CD8-positive, alpha-beta memory T cell (primary cell): ENCODE results near the gene MEIS2. TPM values are rescaled to one million over a fixed set of nuclear protein-coding genes. Genes with fewer than 3 reads are reported as not detected.
A peak's percentile ranks its signal among the peaks of the same experiment; 100 is the strongest.

Source experiments
- CTCF ChIA-PET: fragments of 350-600 bp; sonication (Branson Sonifier 250); formaldehyde crosslinking; loops from one replicate; lab custom pipeline; 2021; ENCODE audit warnings: antibody characterized with exemption; lab: Charles Lee
- POLR2A ChIA-PET: fragments of 350-600 bp; sonication (Branson Sonifier 250); formaldehyde crosslinking; loops from one replicate; lab custom pipeline; 2021; ENCODE audit warnings: antibody characterized with exemption; lab: Charles Lee
- DNase-seq, 5 donors: peaks; one replicate each; pipeline versions ENCODE4 v3.0.0 to v3.0.0-alpha.2; 2020 to 2022; ENCODE audit warnings: mixed read lengths in 1 of 5
- H3K27ac ChIP-seq: one replicate; pipeline ENCODE4 v1.7.0; 2013; ENCODE audit warnings: low read depth, mild to moderate bottlenecking, low read length, moderate library complexity
- H3K27me3 ChIP-seq: 2 replicates; pipeline ENCODE4 v1.7.0; 2013; ENCODE audit warnings: low read length, mild to moderate bottlenecking; ENCODE audit not compliant: insufficient read depth, poor library complexity, severe bottlenecking
- H3K36me3 ChIP-seq: 2 replicates; pipeline ENCODE4 v1.7.0; 2013; ENCODE audit warnings: mild to moderate bottlenecking, low read length, moderate library complexity; ENCODE audit not compliant: insufficient read depth
- H3K4me1 ChIP-seq: 2 replicates; pipeline ENCODE4 v1.7.0; 2013; ENCODE audit warnings: mild to moderate bottlenecking, low read length, moderate library complexity; ENCODE audit not compliant: insufficient read depth
- H3K4me3 ChIP-seq: 2 replicates; pipeline ENCODE4 v1.7.0; 2013; ENCODE audit warnings: mild to moderate bottlenecking, low read length
- H3K9me3 ChIP-seq: 2 replicates; pipeline ENCODE4 v1.7.0; 2013; ENCODE audit warnings: mild to moderate bottlenecking, low read length
- H3K27ac Mint-ChIP-seq, 8 donors: one replicate each; pipeline ENCODE4 v1.8.0; 2020 to 2021; ENCODE audit warnings: mixed read lengths in 8 of 8, mild to moderate bottlenecking in 6 of 8, inconsistent platforms in 3 of 8, moderate library complexity in 3 of 8
- H3K27me3 Mint-ChIP-seq, 2 donors: one replicate each; pipeline ENCODE4 v1.8.0; 2020 to 2021; ENCODE audit warnings: mixed read lengths in 2 of 2, mild to moderate bottlenecking in 1 of 2, moderate library complexity in 1 of 2
- H3K36me3 Mint-ChIP-seq, 3 donors: one replicate each; pipeline ENCODE4 v1.8.0; 2020 to 2021; ENCODE audit warnings: mixed read lengths in 3 of 3, inconsistent platforms in 1 of 3, mild to moderate bottlenecking in 1 of 3
- H3K4me1 Mint-ChIP-seq, 3 donors: one replicate each; pipeline ENCODE4 v1.8.0; 2020 to 2021; ENCODE audit warnings: mixed read lengths in 3 of 3, inconsistent platforms in 1 of 3, mild to moderate bottlenecking in 1 of 3
- H3K4me3 Mint-ChIP-seq, 7 donors: one replicate each; pipeline ENCODE4 v1.8.0; 2020 to 2021; ENCODE audit warnings: mixed read lengths in 7 of 7, mild to moderate bottlenecking in 6 of 7, moderate library complexity in 4 of 7, inconsistent platforms in 2 of 7
- H3K9me3 Mint-ChIP-seq, 5 donors: one replicate each; pipeline ENCODE4 v1.8.0; 2020 to 2022; ENCODE audit warnings: mixed read lengths in 5 of 5, mild to moderate bottlenecking in 3 of 5, moderate library complexity in 2 of 5, inconsistent platforms in 1 of 5
- polyA plus RNA-seq: library from polyadenylated mRNA; unstranded; fragments of 300-500 nt; fragmentation: Illumina TruSeq; gene quantifications from one replicate; pipeline ENCODE4 v1.2.3, GENCODE V29; 2021
- total RNA-seq, 2 experiments: library from RNA; stranded (reverse); gene quantifications; one replicate each; pipeline ENCODE4 v1.2.3, GENCODE V29; 2021

The MEIS2 gene
- total and polyA plus RNA-seq, 3 experiments from 2014 or later: not detected

GRCh38 chr15:37111427-37111717 lies 11.0 kb upstream of the MEIS2 start:
- Histone ChIP-seq H3K9me3 (no peaks in the 10 kb centered on the region), H3K4me1 (peaks cover 6% of the 10 kb centered on the region), H3K36me3 (no peaks in the 10 kb centered on the region), H3K27me3 (peaks cover 46% of the 10 kb centered on the region), H3K4me3 (no peak overlapping the region), H3K27ac (no peak overlapping the region)
- Mint-ChIP-seq H3K27me3 (peaks cover 71 to 92% of the 10 kb centered on the region in 2 donors), H3K4me3 (peak overlapping the region in 2 of 7 donors; percentile 5 to 6), H3K27ac (peak overlapping the region in 1 of 8 donors; percentile 9), H3K9me3 (peaks cover 13 to 34% (median 24%) of the 10 kb centered on the region in 5 donors), H3K36me3 (peaks cover 0 to 3% (median 1%) of the 10 kb centered on the region in 3 donors), H3K4me1 (peaks cover 6 to 28% (median 20%) of the 10 kb centered on the region in 3 donors)
- ChIA-PET POLR2A (no interaction called here), CTCF (interaction anchor here (1.4 kb wide), 1 partner anchor 10 kb away, joined by 6 read pairs; no protein-coding TSS in a partner anchor)
- DNase-seq: no peak

DNA sequence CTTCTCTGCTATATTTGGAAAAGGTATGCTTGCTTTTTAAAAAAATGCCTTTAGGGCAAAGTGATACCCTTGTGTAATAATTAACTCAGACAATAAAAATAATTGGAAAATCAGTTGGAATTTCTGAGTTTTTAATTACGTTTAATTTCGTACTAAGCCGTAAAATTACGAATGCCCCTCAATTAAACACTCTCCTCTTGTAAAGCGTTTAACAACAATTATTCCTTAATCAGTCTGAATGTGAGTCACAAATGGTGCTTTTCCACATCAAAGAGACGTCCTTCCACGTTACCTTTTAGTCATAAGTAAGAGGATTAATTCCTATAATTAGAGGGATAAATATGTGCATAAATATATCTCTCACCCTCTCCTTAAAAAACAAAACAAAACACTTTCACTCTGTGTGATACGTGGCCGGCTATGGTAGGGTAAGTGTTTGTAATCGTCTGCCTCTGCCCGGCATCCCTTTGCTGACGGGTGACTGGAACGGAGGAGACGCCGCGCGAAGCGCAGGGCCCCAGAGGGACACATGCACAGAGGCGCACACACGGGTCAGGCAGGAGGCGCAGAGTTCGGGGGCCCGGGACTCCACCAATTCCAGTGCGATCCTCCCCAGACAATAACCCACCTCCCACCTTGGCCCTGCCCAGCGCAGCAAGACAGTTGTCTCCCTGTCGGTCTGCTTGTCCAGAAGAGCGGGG lies 9.7 kb upstream of the MEIS2 start:
- no peak overlapping the region for H3K4me3 ChIP-seq
- no peaks in the 10 kb centered on the region for H3K9me3 ChIP-seq
- H3K27ac ChIP-seq: no peak overlapping the region
- Mint-ChIP-seq H3K27me3 (peaks cover 81 to 99% of the 10 kb centered on the region in 2 donors), H3K4me3 (peak overlapping the region in 5 of 7 donors; percentile 14 to 65 (median 20)), H3K4me1 (peaks cover 6 to 28% (median 20%) of the 10 kb centered on the region in 3 donors), H3K36me3 (peaks cover 0 to 3% (median 1%) of the 10 kb centered on the region in 3 donors), H3K27ac (peak overlapping the region in 1 of 8 donors; percentile 3), H3K9me3 (peaks cover 13 to 33% (median 24%) of the 10 kb centered on the region in 5 donors)
- CTCF ChIA-PET: interaction anchor here (1.4 kb wide), 1 partner anchor 11 kb away, joined by 6 read pairs; no protein-coding TSS in a partner anchor
- no peak for DNase-seq
- no peaks in the 10 kb centered on the region for H3K36me3 ChIP-seq
- peaks cover 6% of the 10 kb centered on the region for H3K4me1 ChIP-seq
- peaks cover 52% of the 10 kb centered on the region for H3K27me3 ChIP-seq
- POLR2A ChIA-PET: no interaction called here

DNA sequence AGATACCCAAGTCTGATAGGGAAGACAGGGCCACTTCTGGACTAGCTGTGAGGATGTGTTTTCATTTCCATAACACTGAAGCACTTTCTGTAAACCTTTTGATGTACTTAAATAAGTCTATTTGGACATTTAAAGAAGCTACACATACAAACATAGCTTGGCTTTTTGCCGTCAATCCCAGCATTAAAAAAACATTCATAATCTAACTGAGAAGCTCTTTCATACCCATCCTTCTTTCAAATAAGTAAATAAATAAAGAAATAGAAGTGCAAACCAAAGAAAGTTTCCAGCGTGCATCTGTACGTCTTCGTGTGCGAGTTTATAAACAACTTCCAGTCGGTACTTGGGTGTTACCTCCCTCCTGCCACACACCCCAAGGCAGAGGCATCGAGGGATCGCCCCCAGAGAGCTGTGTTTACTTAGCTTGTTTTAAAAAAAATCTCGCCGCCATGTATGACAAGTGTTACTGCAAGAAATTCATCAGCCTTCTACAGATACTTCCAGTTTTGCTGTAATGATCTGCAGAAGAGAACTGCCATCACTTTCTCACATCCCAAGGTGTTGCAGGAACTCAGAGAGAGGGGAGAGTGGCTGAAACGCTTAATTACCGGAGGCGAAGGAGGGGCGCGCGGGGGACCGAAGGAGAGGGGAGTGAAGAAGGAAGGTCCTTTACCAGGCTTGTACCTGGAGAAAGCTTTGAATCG lies 9.0 kb upstream of the MEIS2 start:
- Histone ChIP-seq H3K36me3 (no peaks in the 10 kb centered on the region), H3K27ac (no peak overlapping the region), H3K9me3 (no peaks in the 10 kb centered on the region), H3K4me1 (peaks cover 6% of the 10 kb centered on the region), H3K27me3 (peaks cover 59% of the 10 kb centered on the region), H3K4me3 (no peak overlapping the region)
- DNase-seq: no peak
- Mint-ChIP-seq H3K27me3 (peaks cover 83 to 100% of the 10 kb centered on the region in 2 donors), H3K36me3 (peaks cover 0 to 3% (median 1%) of the 10 kb centered on the region in 3 donors), H3K4me1 (peaks cover 6 to 28% (median 20%) of the 10 kb centered on the region in 3 donors), H3K27ac (no peak overlapping the region), H3K4me3 (peak overlapping the region in 1 of 7 donors; percentile 39), H3K9me3 (peaks cover 13 to 33% (median 27%) of the 10 kb centered on the region in 5 donors)
- ChIA-PET CTCF (no interaction called here), POLR2A (no interaction called here)

DNA sequence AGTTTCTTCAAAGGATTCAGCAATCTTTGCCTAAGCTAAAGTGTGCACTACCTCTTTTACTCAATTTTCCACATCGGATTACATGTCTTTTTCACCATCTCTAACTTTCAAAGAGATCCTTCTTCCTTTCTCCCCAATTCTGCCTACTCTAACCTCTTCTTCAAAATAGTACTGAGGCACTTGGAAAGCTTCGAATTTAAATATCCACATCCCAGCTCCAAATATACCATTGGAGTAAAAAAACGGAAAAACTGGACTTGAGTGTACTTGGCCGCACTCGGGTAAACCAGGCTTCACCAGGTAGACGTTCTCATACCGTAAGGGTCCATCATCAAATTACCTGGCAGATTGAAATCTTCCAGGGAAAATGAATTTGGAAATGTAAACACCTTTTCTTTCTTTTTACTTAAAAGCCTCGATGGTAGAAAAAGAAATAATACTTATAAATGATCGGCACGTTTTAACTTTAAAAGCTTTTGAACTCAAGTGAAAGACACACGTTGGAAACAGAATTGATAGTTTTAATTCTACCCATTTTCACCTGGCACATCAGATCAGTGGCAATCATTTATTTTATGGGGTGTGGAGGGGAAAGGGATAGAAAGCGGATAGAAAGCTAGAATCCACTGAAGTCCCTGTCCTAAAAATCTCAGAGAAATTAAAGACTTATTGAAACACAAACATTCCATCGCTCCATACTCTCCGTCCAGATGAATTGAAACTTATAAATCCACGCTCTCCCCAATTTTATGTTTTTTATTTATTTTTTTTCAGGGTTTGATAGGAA lies 8.2 kb upstream of the MEIS2 start:
- Histone ChIP-seq H3K27ac (no peak overlapping the region), H3K36me3 (no peaks in the 10 kb centered on the region), H3K9me3 (no peaks in the 10 kb centered on the region), H3K4me1 (peaks cover 6% of the 10 kb centered on the region), H3K27me3 (peaks cover 65% of the 10 kb centered on the region), H3K4me3 (no peak overlapping the region)
- DNase-seq: no peak
- Mint-ChIP-seq H3K27ac (no peak overlapping the region), H3K36me3 (peaks cover 0 to 3% (median 1%) of the 10 kb centered on the region in 3 donors), H3K4me3 (peak overlapping the region in 1 of 7 donors; percentile 65), H3K27me3 (peaks cover 87 to 99% of the 10 kb centered on the region in 2 donors), H3K4me1 (peaks cover 6 to 32% (median 20%) of the 10 kb centered on the region in 3 donors), H3K9me3 (peaks cover 18 to 32% (median 30%) of the 10 kb centered on the region in 5 donors)
- ChIA-PET POLR2A (no interaction called here), CTCF (no interaction called here)

DNA sequence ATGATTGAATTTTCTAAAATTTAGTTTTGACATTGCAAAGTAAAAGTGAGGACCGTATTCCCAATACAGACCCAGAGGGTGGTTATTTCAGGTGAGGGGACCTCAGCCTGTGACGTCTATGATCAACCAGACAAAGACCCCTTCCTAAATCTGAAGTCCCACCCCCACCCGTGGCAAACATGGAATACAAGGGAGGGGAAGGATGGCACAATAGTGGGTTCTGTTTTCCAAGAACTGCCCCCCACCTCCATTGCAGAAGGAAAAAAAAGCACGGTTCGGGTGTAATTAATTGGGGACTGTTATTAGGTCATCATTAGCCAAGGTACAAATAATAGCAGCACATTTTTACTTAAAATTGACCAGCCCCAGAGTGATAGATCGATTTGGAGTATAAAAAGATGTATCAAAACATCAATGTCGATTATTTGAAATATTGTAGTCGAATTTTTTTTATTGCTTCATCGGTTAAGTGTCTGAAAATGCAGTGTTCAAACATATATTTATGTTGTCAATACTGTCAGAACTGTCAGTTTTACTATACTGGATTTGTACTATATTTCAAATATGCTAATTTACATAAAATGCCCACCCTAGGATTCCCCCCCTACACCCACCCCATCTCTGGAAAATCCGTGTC lies 7.5 kb upstream of the MEIS2 start:
- H3K27me3 ChIP-seq: peaks cover 65% of the 10 kb centered on the region
- CTCF ChIA-PET: no interaction called here

GRCh38 chr15:37107071-37107743 lies 6.9 kb upstream of the MEIS2 start:
- CTCF ChIA-PET: no interaction called here
- H3K27me3 ChIP-seq: peaks cover 65% of the 10 kb centered on the region
- no peaks in the 10 kb centered on the region for H3K9me3 ChIP-seq
- no peak overlapping the region for H3K27ac Mint-ChIP-seq
- peaks cover 11 to 40% (median 29%) of the 10 kb centered on the region in 3 donors for H3K4me1 Mint-ChIP-seq
- peaks cover 0 to 3% (median 1%) of the 10 kb centered on the region in 3 donors for H3K36me3 Mint-ChIP-seq
- H3K4me3 ChIP-seq: no peak overlapping the region
- peaks cover 6% of the 10 kb centered on the region for H3K4me1 ChIP-seq
- H3K9me3 Mint-ChIP-seq: peaks cover 18 to 38% (median 30%) of the 10 kb centered on the region in 5 donors
- DNase-seq: no peak
- peak overlapping the region in 1 of 7 donors; percentile 27 for H3K4me3 Mint-ChIP-seq
- peaks cover 84 to 97% of the 10 kb centered on the region in 2 donors for H3K27me3 Mint-ChIP-seq
- POLR2A ChIA-PET: no interaction called here
- no peaks in the 10 kb centered on the region for H3K36me3 ChIP-seq
- no peak overlapping the region for H3K27ac ChIP-seq

More for the DNA sequence above, 7.5 kb upstream of the MEIS2 start:
- no peak overlapping the region for H3K4me3 ChIP-seq
- POLR2A ChIA-PET: no interaction called here
- Mint-ChIP-seq H3K4me3 (peak overlapping the region in 1 of 7 donors; percentile 65), H3K27ac (no peak overlapping the region), H3K9me3 (peaks cover 18 to 34% (median 31%) of the 10 kb centered on the region in 5 donors), H3K4me1 (peaks cover 6 to 34% (median 23%) of the 10 kb centered on the region in 3 donors), H3K27me3 (peaks cover 84 to 97% of the 10 kb centered on the region in 2 donors), H3K36me3 (peaks cover 0 to 3% (median 1%) of the 10 kb centered on the region in 3 donors)
- no peaks in the 10 kb centered on the region for H3K36me3 ChIP-seq
- H3K9me3 ChIP-seq: no peaks in the 10 kb centered on the region
- H3K4me1 ChIP-seq: peaks cover 6% of the 10 kb centered on the region
- H3K27ac ChIP-seq: no peak overlapping the region
- no peak for DNase-seq

DNA sequence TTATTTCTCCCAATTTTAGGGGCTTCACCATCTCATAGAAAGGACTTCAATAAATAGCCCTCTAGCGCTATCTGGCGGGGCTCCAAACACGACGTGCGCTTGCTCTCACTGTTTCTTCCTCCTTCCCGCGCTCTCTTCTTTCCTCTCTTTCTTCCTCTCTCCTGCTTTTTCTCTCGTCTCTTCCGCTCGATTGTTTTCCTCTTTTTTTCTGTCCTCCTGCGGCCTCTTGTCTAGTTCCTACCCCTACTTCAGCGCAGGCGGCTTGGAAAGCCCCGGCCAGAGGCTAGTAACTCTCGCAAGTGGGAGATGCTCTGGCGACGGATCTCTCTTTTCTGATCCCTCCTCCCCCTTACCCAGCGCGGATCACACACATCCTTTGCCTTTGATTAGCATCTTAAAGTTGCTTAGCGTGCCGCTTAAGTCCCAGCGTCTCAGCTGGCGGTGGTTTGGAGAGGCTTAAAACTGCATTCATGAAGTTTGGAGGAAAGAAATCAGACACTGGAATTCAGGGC lies 6.2 kb upstream of the MEIS2 start:
- DNase-seq: no peak
- Histone ChIP-seq H3K4me3 (no peak overlapping the region), H3K9me3 (no peaks in the 10 kb centered on the region), H3K27me3 (peaks cover 66% of the 10 kb centered on the region), H3K4me1 (peaks cover 7% of the 10 kb centered on the region), H3K36me3 (no peaks in the 10 kb centered on the region), H3K27ac (no peak overlapping the region)
- H3K27ac Mint-ChIP-seq: no peak overlapping the region
- peaks cover 0 to 3% (median 1%) of the 10 kb centered on the region in 3 donors for H3K36me3 Mint-ChIP-seq
- H3K4me1 Mint-ChIP-seq: peaks cover 12 to 40% (median 33%) of the 10 kb centered on the region in 3 donors
- peak overlapping the region in 1 of 7 donors; percentile 80 for H3K4me3 Mint-ChIP-seq
- ChIA-PET POLR2A (no interaction called here), CTCF (no interaction called here)
- H3K9me3 Mint-ChIP-seq: peaks cover 18 to 33% (median 27%) of the 10 kb centered on the region in 5 donors
- H3K27me3 Mint-ChIP-seq: peaks cover 81 to 95% of the 10 kb centered on the region in 2 donors
